Hepatocyte (in vitro differentiated cells): Measurements from ENCODE around the gene CITED4. TPM values are rescaled to one million over a fixed set of nuclear protein-coding genes. Genes with fewer than 3 reads are reported as not detected.

Experiments used
- DNase-seq: peaks from one replicate; pipeline ENCODE4 v3.0.0-alpha.2; 2016; ENCODE audit warnings: low spot score
- H2AFZ ChIP-seq: fragments of 200-600 bp; sonication (generic); 2 replicates; pipeline ENCODE4 v1.6.0; 2016; ENCODE audit warnings: antibody characterized with exemption, mild to moderate bottlenecking
- H3K27ac ChIP-seq: fragments of 200-600 bp; sonication (generic); 2 replicates; pipeline ENCODE4 v1.5.1; 2016; ENCODE audit warnings: mild to moderate bottlenecking
- H3K27me3 ChIP-seq: fragments of 200-600 bp; sonication (generic); 2 replicates; pipeline ENCODE4 v1.6.1; 2016
- H3K36me3 ChIP-seq: fragments of 200-600 bp; sonication (generic); replicated peaks from 2 replicates; pipeline ENCODE4 v1.5.1; 2016; ENCODE audit warnings: low read depth; ENCODE audit not compliant: insufficient read depth
- H3K4me1 ChIP-seq: fragments of 200-600 bp; sonication (generic); 2 replicates; pipeline ENCODE4 v1.5.1; 2016; ENCODE audit warnings: mild to moderate bottlenecking, moderate library complexity; ENCODE audit not compliant: insufficient read depth
- H3K4me2 ChIP-seq: fragments of 200-600 bp; sonication (generic); 2 replicates; pipeline ENCODE4 v1.6.0; 2016
- H3K4me3 ChIP-seq: fragments of 200-600 bp; sonication (generic); 2 replicates; pipeline ENCODE4 v1.5.1; 2016; ENCODE audit warnings: mild to moderate bottlenecking
- H3K79me2 ChIP-seq: fragments of 200-600 bp; sonication (generic); 2 replicates; pipeline ENCODE4 v1.6.0; 2017; ENCODE audit warnings: mild to moderate bottlenecking
- H3K9me2 ChIP-seq: fragments of 200-600 bp; sonication (generic); replicated peaks from 2 replicates; pipeline ENCODE4 v1.6.0; 2017; ENCODE audit warnings: mild to moderate bottlenecking; ENCODE audit not compliant: insufficient read depth
- H3K9me3 ChIP-seq: fragments of 200-600 bp; sonication (generic); 2 replicates; pipeline ENCODE4 v1.5.1; 2016; ENCODE audit warnings: low read depth, mild to moderate bottlenecking
- H4K20me1 ChIP-seq: fragments of 200-600 bp; sonication (generic); 2 replicates; pipeline ENCODE4 v1.6.0; 2016; ENCODE audit warnings: mild to moderate bottlenecking; ENCODE audit not compliant: insufficient read depth, poor library complexity, severe bottlenecking
- EZH2 ChIP-seq: fragments of 200-600 bp; sonication (generic); IDR thresholded peaks from 2 replicates; pipeline ENCODE4 v1.6.1; 2016; ENCODE audit warnings: antibody characterized with exemption, mild to moderate bottlenecking, borderline replicate concordance
- EZH2phosphoT487 ChIP-seq: fragments of 200-600 bp; sonication (generic); IDR thresholded peaks from one replicate; pipeline ENCODE4 v1.6.1; 2018; ENCODE audit warnings: antibody characterized with exemption, mild to moderate bottlenecking, low read depth, moderate library complexity; ENCODE audit not compliant: unreplicated experiment, severe bottlenecking
- WGBS: methylation state at CpG from one replicate; pipeline ENCODE4 v1.1.6; 2016; ENCODE audit warnings: low lambda C conversion rate; ENCODE audit errors: missing lambda C conversion rate; 5-methylcytosine and 5-hydroxymethylcytosine counted together
- polyA plus RNA-seq: library from polyadenylated mRNA; unstranded; fragments of >200 nt; fragmentation: Nextera tagmentation; extraction: Ambion mirVana; gene quantifications from 2 replicates; pipeline ENCODE4 v1.2.1, GENCODE V29; 2016
- total RNA-seq: library from RNA; depleted of rRNA; stranded (reverse); fragments of >200 nt; gene quantifications from 2 replicates; pipeline ENCODE4 v1.2.3, GENCODE V29; 2014
- TF ChIP-seq, protein P1 (sequence below): fragments of 200-600 bp; sonication (generic); IDR thresholded peaks from 2 replicates; pipeline ENCODE4 v1.5.1; 2016; ENCODE audit warnings: antibody characterized with exemption, mild to moderate bottlenecking; ENCODE audit not compliant: poor library complexity

CITED4 gene
- total and polyA plus RNA-seq, 2 experiments from 2014 or later, result 6.8 to 29.0 TPM

DNA sequence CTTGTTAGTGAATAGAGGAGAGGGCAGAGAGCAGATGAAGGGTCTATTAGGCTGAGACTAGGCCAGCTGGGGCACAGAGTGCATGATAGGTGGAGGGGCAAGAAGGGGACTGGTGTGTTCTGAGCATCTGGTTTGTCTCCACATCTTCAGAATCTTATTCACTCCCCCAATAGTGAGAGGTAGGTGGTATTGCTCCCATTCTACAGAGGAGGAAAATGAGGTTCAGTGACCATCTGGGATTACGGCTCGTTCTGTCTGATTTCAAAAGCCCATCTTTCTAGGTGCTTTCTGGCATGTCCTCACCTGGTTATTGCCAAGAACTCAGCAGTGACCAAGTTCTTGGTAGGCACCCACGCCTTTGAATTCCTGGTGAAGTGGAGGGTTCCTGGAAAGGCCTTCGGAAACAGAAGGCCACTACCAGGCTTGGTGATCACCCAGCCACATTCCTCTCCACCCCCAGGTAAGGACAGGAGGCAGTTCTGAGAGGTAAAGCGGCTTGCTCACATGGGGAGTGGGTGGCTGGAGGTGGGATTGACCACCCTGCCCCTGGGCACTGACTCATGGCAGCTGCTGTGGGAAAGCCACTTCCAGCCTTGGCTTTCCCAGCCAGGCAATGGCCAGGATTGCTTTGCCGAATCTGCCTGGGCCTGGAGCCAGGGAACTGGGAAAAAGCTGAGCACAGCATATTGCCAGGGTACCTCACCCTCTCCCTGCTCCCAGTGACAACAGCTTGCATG lies 18.8 kb upstream of the CITED4 start:
- Histone ChIP-seq H3K36me3 (no peaks in the 10 kb centered on the region), H3K4me2 (no peak overlapping the region), H3K79me2 (no peaks in the 10 kb centered on the region), H3K4me1 (no peaks in the 10 kb centered on the region), H3K9me2 (no peaks in the 10 kb centered on the region), H4K20me1 (no peaks in the 10 kb centered on the region), H2AFZ (no peak overlapping the region), H3K27ac (no peak overlapping the region), H3K9me3 (no peaks in the 10 kb centered on the region), H3K4me3 (no peak overlapping the region), H3K27me3 (peaks cover 23% of the 10 kb centered on the region)
- DNase-seq, result no peak
- WGBS, result 93% methylated on average over 6 of the region's 6 CpGs
- TF ChIP-seq, protein P1, sequence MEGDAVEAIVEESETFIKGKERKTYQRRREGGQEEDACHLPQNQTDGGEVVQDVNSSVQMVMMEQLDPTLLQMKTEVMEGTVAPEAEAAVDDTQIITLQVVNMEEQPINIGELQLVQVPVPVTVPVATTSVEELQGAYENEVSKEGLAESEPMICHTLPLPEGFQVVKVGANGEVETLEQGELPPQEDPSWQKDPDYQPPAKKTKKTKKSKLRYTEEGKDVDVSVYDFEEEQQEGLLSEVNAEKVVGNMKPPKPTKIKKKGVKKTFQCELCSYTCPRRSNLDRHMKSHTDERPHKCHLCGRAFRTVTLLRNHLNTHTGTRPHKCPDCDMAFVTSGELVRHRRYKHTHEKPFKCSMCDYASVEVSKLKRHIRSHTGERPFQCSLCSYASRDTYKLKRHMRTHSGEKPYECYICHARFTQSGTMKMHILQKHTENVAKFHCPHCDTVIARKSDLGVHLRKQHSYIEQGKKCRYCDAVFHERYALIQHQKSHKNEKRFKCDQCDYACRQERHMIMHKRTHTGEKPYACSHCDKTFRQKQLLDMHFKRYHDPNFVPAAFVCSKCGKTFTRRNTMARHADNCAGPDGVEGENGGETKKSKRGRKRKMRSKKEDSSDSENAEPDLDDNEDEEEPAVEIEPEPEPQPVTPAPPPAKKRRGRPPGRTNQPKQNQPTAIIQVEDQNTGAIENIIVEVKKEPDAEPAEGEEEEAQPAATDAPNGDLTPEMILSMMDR, result no peak
- no peak for TF ChIP-seq EZH2
- TF ChIP-seq EZH2phosphoT487, result no peak

DNA sequence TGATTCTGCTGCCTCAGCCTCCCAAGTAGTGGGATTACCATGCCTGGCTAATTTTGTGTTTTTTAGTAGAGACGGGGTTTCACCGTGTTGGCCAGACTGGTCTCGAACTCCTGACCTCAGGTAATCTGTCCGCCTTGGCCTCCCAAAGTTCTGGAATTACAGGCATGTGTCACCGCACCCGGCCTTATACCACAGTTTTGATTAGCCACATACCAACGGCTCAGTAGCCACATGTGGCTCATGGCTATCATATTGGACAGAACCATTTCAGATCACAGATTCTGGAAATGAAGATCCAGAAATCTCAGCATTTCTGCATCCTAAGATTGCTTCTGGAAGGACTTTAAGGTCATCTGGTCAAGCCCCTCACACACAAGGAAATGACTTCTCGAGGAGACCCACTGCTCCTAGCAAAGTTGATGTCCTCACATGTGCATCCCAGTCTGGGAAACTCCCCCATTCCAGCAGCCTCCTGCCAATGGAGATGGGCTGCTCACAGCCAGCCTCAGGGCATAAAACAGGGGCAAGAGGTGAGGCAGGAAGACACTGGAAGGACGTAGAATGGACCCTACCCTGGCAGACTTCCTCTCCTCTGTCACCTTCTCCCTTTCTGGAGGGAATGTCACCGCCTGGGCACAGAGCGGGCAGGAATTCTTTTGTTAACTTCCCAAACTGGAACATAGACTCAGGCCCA lies 17.5 kb upstream of the CITED4 start:
- Histone ChIP-seq H3K9me3 (no peaks in the 10 kb centered on the region), H3K9me2 (no peaks in the 10 kb centered on the region), H3K4me1 (no peaks in the 10 kb centered on the region), H4K20me1 (no peaks in the 10 kb centered on the region), H3K36me3 (no peaks in the 10 kb centered on the region), H3K27me3 (peaks cover 15% of the 10 kb centered on the region), H3K27ac (no peak overlapping the region), H3K4me2 (no peak overlapping the region), H2AFZ (no peak overlapping the region), H3K4me3 (no peak overlapping the region), H3K79me2 (no peaks in the 10 kb centered on the region)
- no peak for DNase-seq
- no peak for TF ChIP-seq EZH2
- TF ChIP-seq EZH2phosphoT487, result no peak
- TF ChIP-seq, protein P1, result no peak
- WGBS, result 90% methylated on average over 11 of the region's 11 CpGs

GRCh38 chr1:40878906-40879305 lies 16.7 kb upstream of the CITED4 start:
- TF ChIP-seq EZH2phosphoT487 (no peak), EZH2 (no peak)
- TF ChIP-seq, protein P1, result no peak
- no peak overlapping the region for H3K4me3 ChIP-seq
- no peaks in the 10 kb centered on the region for H3K9me2 ChIP-seq
- H3K9me3 ChIP-seq, result no peaks in the 10 kb centered on the region
- H3K79me2 ChIP-seq, result no peaks in the 10 kb centered on the region
- no peak overlapping the region for H3K4me2 ChIP-seq
- WGBS, result 93% methylated on average over 2 of the region's 2 CpGs
- peaks cover 8% of the 10 kb centered on the region for H3K27me3 ChIP-seq
- no peaks in the 10 kb centered on the region for H4K20me1 ChIP-seq
- H2AFZ ChIP-seq, result no peak overlapping the region
- H3K4me1 ChIP-seq, result no peaks in the 10 kb centered on the region
- no peak overlapping the region for H3K27ac ChIP-seq
- DNase-seq, result no peak
- no peaks in the 10 kb centered on the region for H3K36me3 ChIP-seq
